ENCODE data around the gene C10orf71.

The C10orf71 gene

DNA sequence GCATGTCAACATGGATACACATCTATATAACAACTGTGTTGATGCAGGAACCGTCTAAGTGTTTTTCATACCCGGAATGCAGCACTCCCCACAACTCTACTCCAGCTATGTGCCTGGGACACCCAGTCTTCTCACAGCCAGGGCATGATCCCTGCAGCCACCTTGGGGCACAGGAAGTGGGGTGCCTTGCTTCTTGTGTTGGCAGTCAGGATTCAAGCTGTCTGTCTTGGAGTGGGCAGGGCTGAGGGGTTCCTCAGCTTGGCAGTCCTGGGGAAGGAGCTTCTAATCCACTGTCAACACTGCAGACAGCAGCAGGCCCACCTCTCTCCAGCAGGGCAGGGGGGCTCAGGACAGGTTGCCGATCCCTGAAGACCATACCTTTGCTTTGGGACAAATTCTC lies 55.6 kb downstream of the C10orf71 start:
- H3K9me3 ChIP-seq (ENCODE audit: low read length) = no peaks in the 10 kb centered on the region
- H4K20me1 ChIP-seq (ENCODE audit: insufficient read depth, low read length) = no peaks in the 10 kb centered on the region
- no peak overlapping the region for H3K4me3 ChIP-seq (ENCODE audit: low read depth, low read length, poor library complexity, severe bottlenecking)
- no peak for TF ChIP-seq EZH2 (IDR thresholded peaks at IDR 0.05; ENCODE audit: borderline replicate concordance, low read length)
- TF ChIP-seq, protein P1, sequence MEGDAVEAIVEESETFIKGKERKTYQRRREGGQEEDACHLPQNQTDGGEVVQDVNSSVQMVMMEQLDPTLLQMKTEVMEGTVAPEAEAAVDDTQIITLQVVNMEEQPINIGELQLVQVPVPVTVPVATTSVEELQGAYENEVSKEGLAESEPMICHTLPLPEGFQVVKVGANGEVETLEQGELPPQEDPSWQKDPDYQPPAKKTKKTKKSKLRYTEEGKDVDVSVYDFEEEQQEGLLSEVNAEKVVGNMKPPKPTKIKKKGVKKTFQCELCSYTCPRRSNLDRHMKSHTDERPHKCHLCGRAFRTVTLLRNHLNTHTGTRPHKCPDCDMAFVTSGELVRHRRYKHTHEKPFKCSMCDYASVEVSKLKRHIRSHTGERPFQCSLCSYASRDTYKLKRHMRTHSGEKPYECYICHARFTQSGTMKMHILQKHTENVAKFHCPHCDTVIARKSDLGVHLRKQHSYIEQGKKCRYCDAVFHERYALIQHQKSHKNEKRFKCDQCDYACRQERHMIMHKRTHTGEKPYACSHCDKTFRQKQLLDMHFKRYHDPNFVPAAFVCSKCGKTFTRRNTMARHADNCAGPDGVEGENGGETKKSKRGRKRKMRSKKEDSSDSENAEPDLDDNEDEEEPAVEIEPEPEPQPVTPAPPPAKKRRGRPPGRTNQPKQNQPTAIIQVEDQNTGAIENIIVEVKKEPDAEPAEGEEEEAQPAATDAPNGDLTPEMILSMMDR (IDR thresholded peaks at IDR 0.05; ENCODE audit: low read length) = no peak
- H3K79me2 ChIP-seq (ENCODE audit: insufficient read depth, low read length) = no peaks in the 10 kb centered on the region
- H2AFZ ChIP-seq (ENCODE audit: low read length) = no peak overlapping the region
- H3K27me3 ChIP-seq (ENCODE audit: insufficient read depth, low read length) = no peaks in the 10 kb centered on the region
- H3F3A ChIP-seq (ENCODE audit: insufficient read depth, low read length) = no peaks in the 10 kb centered on the region
- no peak overlapping the region for H3K9ac ChIP-seq (ENCODE audit: low read length)
- H3K27ac ChIP-seq (ENCODE audit: low read depth, low read length, poor library complexity, severe bottlenecking) = no peak overlapping the region
- H3K4me2 ChIP-seq (ENCODE audit: low read length) = no peak overlapping the region
- H3K36me3 ChIP-seq (ENCODE audit: insufficient read depth, low read length) = no peaks in the 10 kb centered on the region
- no peaks in the 10 kb centered on the region for H3K9me2 ChIP-seq (ENCODE audit: low read depth, low read length)
- no peaks in the 10 kb centered on the region for H3K4me1 ChIP-seq (ENCODE audit: insufficient read depth, low read length, severe bottlenecking)

DNA sequence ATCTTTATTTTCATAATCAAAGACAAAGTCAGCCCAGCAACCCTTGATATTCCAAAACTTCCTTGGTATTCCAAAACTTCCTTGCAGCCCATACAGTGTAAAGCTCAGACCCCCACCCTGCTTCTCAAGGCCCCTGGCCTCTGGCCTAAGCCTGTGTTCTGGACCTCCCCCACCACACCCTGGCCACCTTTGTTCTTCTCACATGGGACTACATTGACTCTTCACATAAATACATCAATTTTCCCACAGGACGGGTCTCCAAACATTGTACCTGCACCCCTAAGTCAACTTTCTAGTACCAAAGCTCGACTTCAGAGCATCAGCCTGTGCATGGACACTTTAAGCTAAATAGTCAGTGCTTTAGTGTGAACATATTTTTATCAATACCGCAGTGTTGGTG lies 56.3 kb downstream of the C10orf71 start:
- no peak for TF ChIP-seq EZH2 (IDR thresholded peaks at IDR 0.05; ENCODE audit: borderline replicate concordance, low read length)
- TF ChIP-seq, protein P1 (IDR thresholded peaks at IDR 0.05; ENCODE audit: low read length) = no peak
- Histone ChIP-seq H3K27me3 (ENCODE audit: insufficient read depth, low read length) (no peaks in the 10 kb centered on the region), H2AFZ (ENCODE audit: low read length) (no peak overlapping the region), H3K4me1 (ENCODE audit: insufficient read depth, low read length, severe bottlenecking) (no peaks in the 10 kb centered on the region), H3K4me3 (ENCODE audit: low read depth, low read length, poor library complexity, severe bottlenecking) (no peak overlapping the region), H3K9me3 (ENCODE audit: low read length) (no peaks in the 10 kb centered on the region), H3F3A (ENCODE audit: insufficient read depth, low read length) (no peaks in the 10 kb centered on the region), H3K27ac (ENCODE audit: low read depth, low read length, poor library complexity, severe bottlenecking) (no peak overlapping the region), H4K20me1 (ENCODE audit: insufficient read depth, low read length) (no peaks in the 10 kb centered on the region), H3K9ac (ENCODE audit: low read length) (no peak overlapping the region), H3K79me2 (ENCODE audit: insufficient read depth, low read length) (no peaks in the 10 kb centered on the region), H3K9me2 (ENCODE audit: low read depth, low read length) (no peaks in the 10 kb centered on the region), H3K4me2 (ENCODE audit: low read length) (no peak overlapping the region), H3K36me3 (ENCODE audit: insufficient read depth, low read length) (no peaks in the 10 kb centered on the region)

DNA sequence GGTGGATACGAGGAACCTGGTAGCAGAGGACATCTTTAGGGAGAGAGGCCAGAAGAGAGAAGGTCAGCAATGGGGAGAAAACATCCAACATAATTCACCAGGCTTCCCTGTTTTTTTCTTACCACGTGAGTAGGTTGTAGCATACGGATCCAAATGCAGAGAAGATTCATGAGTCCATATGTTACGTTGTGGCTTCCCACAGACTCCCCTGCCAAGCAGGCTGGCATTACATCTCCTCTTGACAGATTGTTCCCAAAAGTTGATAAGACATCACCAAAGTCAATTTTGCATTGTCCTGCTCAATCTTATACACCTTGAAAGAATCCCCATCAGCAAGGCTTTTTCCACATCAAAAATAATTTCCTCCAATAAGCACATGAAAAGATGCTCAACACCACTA lies 57.2 kb downstream of the C10orf71 start:
- no peaks in the 10 kb centered on the region for H3F3A ChIP-seq (ENCODE audit: insufficient read depth, low read length)
- H3K27me3 ChIP-seq (ENCODE audit: insufficient read depth, low read length) = no peaks in the 10 kb centered on the region
- TF ChIP-seq, protein P1 (IDR thresholded peaks at IDR 0.05; ENCODE audit: low read length) = no peak
- no peak for TF ChIP-seq EZH2 (IDR thresholded peaks at IDR 0.05; ENCODE audit: borderline replicate concordance, low read length)
- no peak overlapping the region for H3K9ac ChIP-seq (ENCODE audit: low read length)
- no peak overlapping the region for H3K4me3 ChIP-seq (ENCODE audit: low read depth, low read length, poor library complexity, severe bottlenecking)
- H3K79me2 ChIP-seq (ENCODE audit: insufficient read depth, low read length) = no peaks in the 10 kb centered on the region
- no peaks in the 10 kb centered on the region for H3K9me2 ChIP-seq (ENCODE audit: low read depth, low read length)
- H3K4me2 ChIP-seq (ENCODE audit: low read length) = no peak overlapping the region
- no peaks in the 10 kb centered on the region for H3K4me1 ChIP-seq (ENCODE audit: insufficient read depth, low read length, severe bottlenecking)
- no peaks in the 10 kb centered on the region for H3K9me3 ChIP-seq (ENCODE audit: low read length)
- no peaks in the 10 kb centered on the region for H4K20me1 ChIP-seq (ENCODE audit: insufficient read depth, low read length)
- H3K27ac ChIP-seq (ENCODE audit: low read depth, low read length, poor library complexity, severe bottlenecking) = no peak overlapping the region
- H2AFZ ChIP-seq (ENCODE audit: low read length) = no peak overlapping the region
- no peaks in the 10 kb centered on the region for H3K36me3 ChIP-seq (ENCODE audit: insufficient read depth, low read length)

Measured in OCI-LY1 (cell line).